GM18507 (cell line): ENCODE measurements around the gene KL.

Experiments used
- DNase-seq: peaks from one replicate; pipeline ENCODE4 v3.0.0; 2011; ENCODE audit warnings: low read depth; ENCODE audit not compliant: insufficient read length; ENCODE audit errors: extremely low spot score
- FAIRE-seq: peaks from 2 replicates; lab custom pipeline; 2011; peaks lifted over from hg19 to GRCh38; lab: Jason Lieb, UNC

The KL gene

DNA sequence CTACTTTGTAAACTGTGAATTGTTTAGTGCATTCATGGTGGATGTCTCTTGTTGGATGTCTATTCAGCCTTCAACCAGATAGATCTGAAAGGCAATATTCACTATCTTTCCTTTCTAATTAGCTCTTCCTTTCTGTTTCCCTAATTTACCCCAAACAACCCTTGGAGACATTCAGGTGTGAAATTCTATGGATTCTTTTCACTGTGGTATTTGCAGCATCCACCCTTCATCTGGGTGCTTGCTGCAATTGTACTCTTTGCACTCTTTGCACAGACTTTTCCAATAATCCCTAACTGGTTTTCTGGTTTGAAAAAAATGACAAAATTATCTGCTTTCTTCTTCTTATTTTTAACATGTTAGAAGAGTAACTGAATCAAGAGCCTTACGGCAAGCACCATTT, 56.5 kb downstream of the KL start:
- FAIRE-seq (no peak), DNase-seq (no peak)

DNA sequence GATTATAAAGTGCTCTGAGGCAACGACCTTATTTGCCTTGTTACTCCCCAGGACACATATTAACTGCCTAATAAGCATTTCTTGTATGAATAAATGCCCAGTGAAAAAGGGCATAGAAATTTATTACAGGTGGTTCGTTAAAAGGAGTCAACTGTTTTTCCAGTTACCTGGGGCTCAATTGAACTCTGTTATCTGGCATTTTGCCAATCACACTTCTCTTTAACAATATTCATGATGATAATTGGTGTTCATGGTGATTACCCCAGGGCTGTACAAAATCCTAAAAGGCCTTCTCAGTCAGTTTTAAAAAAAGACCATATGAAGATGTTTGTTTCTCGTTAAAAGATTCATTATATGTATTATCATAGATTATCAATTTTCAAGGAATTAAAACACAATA, 57.1 kb downstream of the KL start:
- FAIRE-seq, result no peak

DNA sequence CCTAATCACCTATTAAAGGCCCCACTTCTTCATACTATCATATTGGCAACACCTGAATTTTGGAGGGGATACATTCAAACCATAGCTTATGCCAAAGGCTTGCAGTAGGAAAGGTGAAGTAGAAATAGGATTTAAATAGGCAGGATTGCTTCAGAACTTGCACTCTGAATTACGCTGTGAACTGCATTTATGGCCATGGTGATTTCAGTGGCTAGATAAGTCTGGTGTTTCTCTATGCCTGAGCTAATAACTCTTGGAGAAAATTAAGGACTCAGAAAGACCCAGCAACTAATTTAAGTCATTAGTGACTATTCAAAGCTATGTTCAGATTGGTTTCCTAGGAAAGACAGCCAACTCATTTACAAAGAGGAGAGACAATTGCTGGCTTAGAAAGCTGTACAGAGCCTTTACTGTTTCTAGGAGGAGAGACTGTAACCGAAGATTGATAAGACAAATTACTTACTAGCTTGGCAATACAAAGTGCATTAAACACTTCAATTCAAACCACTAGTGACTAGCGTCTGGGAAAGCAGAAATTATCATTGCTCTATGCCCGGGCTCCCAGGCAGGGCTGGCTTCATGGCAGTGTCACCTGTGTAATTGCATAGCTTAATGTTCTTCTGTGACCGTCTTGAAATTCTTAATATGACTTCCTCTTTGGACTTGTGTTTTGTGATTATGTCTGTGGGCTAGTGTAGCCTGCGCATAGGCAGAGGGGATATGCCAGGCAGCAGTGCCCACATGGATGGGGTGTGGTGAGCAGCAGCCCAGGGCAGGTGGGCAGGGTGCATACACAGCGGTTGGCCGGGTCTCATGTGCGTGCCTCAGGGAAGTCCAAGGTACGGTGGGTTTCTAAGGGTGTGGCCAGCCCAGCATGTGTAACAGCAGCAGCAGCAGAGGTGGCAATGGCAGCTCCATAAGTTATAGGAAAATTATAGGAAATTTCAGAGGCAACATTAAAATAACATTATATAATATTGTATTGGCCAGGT, 60.1 kb downstream of the KL start:
- no peak for FAIRE-seq

More for the DNA sequence above, 57.1 kb downstream of the KL start:
- DNase-seq, result no peak

DNA sequence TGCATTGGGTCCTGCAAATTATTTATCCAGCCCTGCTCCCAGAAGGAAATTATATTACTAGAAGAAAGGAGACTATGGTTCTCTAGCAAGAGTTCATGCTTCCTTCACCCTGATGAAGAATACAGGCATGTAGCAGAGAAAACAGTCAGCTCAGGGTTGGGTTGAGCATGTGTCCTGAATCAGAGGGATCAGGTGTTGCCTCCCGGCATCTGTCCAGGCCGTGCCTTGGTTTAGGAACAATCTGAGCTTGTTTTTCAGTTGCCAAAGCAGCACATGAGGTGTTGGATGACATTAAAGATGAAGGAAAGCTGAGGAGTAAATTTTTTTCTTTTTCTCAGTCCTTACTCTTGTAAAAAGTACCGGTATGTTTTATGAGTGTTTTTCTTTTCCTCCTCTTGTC, 62.0 kb downstream of the KL start:
- FAIRE-seq (no peak), DNase-seq (no peak)

More for the DNA sequence above, 60.1 kb downstream of the KL start:
- no peak for DNase-seq

DNA sequence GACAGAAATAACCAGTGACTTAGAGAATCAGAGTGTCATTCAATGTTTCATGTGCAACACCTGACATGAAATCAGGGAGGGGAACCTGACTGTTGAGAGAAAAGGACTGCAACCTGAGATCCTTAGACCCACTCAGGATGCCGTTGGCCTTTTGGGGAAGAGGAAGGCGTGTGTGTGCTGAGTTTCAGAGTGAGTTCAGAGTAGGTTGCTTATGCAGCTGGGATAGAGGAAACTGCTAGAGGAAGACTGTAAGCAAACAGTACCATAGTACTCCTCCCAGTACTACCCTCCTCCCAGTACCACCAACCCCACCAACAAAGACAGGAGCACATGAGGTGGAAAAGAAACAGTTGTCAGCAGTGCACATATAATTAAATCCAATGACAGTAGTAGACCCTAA, 63.7 kb downstream of the KL start:
- no peak for FAIRE-seq
- no peak for DNase-seq

DNA sequence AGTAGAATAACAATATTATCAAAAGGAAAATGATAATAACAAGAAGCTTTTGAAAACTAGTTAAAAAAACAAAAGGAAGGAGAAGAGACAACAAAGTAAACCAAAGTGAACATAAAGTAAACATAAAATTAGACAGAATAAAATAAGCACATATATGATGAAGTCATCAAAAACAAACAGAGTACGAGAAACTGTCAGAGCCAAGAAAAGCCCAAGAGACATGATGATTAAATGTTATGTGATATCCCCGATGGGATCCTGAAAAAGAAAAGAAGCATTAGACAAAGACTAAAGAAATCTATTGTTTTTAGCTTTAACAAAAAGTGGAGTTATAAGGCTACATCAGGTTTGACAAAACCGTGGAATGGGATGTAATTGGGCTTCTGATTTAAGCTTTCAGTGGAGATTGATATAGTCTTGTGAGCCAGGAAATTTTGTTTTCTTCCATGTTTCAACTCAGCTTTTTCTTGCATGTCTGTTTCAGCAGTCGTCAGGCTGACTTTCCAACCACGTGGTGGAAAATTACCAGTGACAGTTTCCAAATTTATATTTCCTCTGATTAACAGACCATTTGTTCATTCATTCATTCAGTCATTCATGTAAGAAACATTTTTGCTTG, 64.9 kb downstream of the KL start:
- no peak for DNase-seq
- FAIRE-seq, result no peak

DNA sequence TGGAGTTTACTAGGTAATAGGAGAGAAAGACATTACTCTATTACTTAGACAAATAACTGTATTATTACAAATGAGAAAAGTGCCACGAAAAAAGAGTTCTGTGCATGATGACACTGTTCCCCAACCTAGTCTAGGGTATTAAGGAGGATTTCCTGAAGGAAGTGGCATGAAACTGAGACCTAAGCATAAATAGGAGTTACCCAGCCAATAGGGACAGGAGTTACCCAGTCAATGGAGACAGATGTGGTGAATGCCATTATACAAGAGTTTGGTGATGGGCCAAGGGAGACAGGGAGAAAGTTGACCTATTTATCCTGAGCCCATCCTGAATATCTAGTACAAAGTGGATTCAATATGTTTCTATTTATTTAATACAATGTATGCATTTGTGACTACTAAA, 65.4 kb downstream of the KL start:
- no peak for DNase-seq
- FAIRE-seq, result no peak

DNA sequence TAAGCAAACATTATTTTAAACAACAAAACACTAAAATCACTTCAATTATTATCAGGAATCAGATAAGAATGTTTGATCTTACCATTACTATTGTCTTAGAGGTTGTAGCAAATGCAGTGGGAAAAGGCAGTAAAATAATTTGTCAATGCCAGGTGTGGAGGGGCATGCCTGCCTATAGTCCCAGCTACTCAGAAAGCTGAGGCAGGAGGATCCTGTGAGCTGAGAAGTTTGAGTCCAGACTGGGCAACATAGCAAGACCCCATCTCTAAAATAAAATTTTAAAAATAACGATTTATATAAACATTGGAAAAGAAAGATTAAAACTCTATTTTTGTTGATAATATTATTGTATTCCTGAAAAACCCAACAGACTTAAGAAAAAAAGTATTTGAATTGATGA, 66.8 kb downstream of the KL start:
- DNase-seq (no peak), FAIRE-seq (no peak)

DNA sequence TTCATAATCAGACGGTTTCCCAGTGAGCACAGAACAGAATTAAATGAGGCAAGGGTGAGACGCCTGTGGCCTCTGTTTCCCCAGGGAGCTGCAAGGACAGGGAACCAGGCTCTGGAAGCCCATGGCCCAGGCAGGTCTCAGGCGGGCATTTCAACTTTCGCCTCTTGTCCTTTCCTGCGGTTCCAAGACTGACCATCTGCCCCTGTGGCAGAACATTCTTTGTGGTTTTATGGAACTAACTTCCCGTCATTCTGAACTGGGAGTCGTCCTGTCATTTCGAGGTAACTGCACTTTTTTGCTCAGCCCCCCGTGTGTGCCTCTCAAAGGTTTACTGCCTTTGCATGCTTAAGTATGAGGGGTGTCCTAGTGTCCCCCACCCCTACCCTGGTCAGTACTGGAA, 70.9 kb downstream of the KL start:
- FAIRE-seq, result no peak

DNA sequence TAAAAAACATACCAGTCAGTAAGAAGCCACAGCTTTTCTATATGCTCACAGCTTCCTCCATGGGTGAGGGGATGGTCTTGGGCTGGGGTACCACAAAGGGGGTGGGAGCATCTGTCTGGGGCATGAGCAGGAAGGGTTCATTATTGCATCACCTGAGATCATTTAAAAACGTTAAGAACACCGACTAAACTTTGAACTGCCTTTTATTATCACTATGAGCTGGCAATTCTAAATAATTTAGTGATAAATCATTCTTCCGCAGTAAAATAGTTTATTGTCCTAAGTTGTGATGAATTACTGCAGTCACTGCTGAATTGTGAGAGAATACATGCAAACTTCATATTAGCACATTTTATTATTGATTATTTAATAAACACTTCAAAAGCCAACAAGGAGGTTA, 71.6 kb downstream of the KL start:
- DNase-seq, result no peak
- no peak for FAIRE-seq

More for the DNA sequence above, 70.9 kb downstream of the KL start:
- DNase-seq, result no peak

DNA sequence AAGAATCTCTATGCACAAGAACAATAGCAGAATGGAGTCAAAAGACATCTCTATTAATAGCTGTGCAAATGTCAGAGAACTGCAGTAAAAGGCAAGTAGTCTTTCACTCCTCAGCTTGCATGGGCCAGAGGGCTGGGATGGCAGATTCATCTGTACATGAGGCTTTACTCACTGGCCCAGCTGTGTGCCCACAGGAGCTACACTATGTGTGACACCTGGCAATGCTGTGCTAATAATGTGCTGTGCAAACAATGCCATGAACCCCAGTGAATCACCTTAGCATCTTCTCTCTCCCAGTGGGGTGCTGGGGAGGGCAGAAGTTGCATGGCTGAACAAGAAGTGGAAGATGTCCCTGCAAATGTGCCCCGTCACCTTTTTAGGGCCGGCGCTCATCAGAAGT, 73.1 kb downstream of the KL start:
- no peak for FAIRE-seq
- no peak for DNase-seq

DNA sequence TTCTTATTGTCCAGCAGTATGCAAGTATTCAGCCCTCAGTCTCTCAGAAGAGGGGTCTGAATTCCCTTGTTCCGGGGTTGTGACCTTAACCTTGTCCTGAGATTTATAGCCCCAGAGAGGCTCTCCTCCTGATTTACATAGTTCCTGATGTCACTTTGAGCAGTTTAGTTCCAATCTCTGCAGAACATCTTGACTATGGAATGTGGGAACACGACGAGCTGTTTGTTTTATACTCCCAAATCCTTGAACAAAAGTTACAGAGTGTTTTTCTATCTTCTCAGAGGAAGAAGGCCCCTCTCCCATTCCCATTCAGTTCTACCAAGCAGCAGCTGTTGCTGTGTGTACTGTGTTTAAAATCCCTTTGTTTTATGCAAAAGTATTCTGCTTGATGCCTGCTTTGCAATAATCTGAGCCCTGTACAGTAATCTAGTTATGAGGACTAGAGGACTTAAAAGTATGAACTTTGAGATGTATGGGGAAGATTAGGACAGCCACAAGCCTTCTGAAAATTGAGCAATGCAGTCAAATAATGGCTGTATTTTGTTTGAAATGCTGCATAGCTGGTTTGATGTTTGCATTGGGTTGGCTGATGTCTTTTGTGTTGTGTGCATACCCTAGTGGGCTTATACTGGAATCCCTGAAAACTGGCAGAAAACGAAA, 74.7 kb downstream of the KL start:
- DNase-seq (no peak), FAIRE-seq (no peak)

DNA sequence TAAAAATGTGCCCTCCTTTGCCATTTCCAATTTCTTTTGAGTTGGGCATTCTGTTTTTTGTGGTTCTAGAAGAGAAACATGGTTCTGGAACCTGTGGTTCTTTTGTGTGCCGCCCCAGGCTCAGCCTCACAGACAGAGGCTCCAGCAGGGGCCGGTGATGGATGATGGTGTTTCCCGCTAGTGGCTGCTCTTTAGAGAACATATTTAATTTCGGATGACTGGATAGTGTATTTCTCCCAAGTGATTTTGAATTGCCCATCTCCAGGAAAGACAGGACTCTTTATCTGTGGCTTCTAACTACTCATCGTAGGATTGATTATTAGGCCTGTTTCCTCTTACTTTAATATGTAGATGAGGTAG, 75.2 kb downstream of the KL start:
- no peak for DNase-seq
- FAIRE-seq, result no peak

DNA sequence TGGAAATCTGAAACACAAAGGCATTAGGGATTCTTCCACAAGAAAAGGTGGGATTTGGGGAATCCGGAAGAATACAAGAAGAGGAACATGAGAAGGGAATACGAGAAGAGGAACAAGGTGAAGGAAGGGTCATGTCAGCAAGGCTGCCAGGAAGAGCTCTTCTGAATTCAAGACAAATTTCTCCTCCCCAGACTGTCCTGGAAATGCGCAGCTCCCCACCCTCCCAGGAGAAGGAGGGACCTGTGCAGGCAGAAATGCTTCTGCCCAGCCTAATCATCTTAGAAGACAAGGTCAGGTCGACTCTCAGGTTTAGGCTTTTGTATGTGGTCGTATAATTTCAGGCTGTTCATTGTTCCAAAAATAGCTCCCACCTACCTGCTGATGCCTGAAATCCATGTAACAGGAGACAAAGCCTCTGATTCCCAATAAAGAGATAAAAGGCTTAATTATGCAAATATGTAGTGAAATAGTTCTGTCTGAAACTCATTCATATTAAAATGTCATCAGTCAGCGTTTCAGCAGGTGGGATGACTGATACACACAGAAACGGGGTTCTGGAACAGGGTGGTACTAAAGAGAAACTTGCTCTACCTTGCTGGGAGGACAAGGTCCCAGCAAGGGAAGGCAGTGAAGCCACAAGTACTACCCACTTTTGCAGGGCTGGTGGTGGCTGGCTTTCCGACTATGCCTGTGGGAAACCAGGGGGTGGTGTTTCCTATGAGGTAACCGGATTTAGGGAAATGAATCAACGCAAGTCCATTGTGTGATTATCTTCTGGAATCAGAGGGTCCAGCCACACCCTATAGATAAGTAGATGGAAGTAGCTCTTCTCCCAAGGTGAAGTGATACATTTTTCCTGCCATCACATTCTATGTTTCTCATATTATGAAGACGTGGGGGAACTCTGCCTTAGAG, 76.1 kb downstream of the KL start:
- no peak for DNase-seq
- no peak for FAIRE-seq

DNA sequence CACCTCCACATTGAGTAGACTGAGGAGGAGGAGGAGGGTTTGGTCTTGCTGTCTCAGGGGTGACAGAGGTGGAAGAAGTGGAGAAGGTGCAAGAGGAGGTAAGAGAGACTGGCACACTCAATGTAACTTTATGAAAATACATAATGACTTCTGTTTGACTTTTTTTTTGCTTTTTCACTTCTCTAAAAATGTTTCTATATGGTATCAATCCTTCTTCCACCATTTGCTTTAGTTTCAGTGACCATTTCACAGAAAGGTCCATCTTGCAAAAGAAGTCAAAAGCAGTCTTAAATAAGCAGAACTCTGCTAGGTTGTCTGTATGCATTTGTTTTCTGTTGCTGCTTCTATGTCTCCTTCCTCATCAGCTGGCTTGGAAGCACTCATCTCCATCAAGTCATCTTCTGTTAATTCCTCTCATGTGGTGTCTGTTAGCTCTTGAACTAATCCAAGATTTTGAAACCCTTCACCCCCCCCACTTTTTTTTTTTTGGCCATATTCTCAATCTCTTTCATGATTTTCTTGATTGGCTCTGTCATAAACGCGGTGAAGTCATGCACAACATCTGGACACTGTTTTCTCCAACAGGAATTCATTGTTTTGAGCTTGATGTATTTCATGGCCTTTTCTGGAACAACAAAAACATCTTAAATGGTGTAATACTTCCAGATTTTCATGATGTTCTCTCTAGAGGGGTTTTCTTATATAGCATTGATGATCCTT, 80.8 kb downstream of the KL start:
- DNase-seq (no peak), FAIRE-seq (peak; percentile 42)

DNA sequence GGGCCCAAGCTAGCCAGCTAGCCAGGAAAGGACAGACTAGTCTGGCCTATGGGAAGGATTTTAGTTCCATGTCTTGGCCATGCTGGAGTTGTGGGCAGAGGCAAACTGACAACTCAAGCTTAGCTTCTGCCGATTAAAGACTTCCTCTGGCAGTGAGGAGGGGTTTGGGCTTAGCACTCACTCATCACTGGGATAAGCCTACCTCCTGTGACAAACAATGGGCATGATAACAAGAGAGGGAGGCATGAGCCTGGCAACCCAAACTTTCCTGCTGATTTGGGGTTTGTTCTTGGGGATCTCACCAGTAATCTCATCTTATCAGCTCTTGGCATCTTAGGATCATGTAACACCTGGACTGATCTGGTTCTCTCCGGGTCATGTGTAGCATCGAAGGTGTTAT, 83.6 kb downstream of the KL start:
- FAIRE-seq, result no peak

DNA sequence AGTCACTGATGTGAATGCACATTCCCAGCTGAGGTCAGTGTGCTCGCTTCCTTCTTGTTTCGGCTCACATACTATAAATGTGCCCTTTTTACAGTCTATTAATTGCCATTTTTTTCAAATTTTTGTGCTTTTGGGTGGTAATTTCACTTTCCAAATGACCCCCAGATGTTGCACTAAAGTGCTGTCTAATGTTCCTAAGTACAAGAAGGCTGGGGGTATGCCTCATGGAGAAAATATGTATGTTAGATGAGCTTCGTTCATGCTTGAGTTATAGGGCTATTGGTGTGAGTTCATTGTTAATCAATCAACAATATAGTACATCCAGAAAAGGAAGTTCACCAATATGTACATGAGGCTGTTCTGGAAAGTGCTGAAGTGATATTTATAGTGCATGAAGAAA, 84.7 kb downstream of the KL start:
- FAIRE-seq, result no peak
- DNase-seq, result no peak

More for the DNA sequence above, 83.6 kb downstream of the KL start:
- no peak for DNase-seq

DNA sequence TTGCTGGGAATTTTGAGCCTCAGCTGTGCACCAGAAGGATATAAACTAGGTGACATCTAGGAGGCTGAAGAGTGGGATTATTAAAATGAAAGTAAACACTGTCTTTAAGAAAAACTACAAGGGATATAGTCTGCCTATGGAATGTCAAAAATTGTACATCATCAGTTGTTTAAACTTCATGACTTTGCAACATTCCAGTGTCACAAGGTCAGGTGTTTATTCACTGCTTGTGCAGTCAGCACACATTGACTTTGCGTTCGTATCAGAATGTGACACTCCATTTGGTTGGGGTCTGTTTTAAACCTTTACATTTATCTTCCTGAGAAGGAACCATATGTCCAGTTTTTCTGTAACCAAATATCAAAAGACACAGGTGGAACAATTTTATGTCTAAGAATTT, 85.6 kb downstream of the KL start:
- DNase-seq (no peak), FAIRE-seq (no peak)

DNA sequence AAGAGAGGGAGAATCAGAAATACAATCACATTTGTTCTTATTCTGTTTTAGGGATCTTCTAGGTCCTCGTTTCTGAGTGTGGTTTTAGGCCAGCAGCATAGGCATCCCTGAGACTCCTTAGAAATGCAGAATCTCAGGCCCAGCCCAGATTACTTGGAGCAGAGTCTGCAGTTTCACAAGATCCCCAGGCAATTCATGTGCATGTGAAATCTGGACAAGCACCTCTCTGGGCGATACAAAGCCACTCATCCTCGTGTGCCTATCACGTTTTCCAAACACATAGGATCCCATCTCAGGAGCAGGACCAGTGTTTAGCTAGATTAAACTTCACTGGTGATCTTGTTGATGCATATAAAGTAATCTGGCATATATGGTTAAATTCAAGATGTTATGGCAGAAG, 87.2 kb downstream of the KL start:
- no peak for DNase-seq
- no peak for FAIRE-seq
